ENCODE measurements around the gene KRT24. TPM values are rescaled to one million over a fixed set of nuclear protein-coding genes. Genes with fewer than 3 reads are reported as not detected.

The KRT24 gene
- total and polyA plus RNA-seq, 2 donors (not counting 3 experiments of a cell fraction or from before 2014, with no cell fraction given) = not detected

DNA sequence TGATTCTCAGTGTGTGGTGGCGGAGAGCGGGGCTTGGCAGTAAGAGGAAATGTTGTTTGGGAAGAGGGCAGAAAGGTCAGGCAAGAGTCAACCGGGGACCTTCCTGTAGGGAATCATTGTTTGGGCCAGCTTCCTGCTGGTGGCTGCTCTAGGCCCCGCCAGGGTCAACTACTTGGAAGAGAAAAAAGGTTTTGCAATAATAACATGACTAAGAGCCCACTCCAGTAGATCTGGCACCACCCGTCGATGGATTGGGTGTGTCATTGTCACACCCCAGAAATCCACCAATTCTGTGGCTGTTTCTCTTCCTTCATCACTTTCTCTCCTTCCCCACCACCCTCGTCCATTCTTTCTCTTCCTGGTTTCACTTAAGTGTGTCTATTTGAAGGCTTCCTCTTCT lies 4.2 kb upstream of the KRT24 start:
- H4K20me1 ChIP-seq (replicated peaks; ENCODE audit: control insufficient read depth, extremely low read depth, insufficient read depth, low read length) = no peaks in the 10 kb centered on the region
- H3K79me2 ChIP-seq (ENCODE audit: control insufficient read depth, insufficient read depth, low read length) = no peaks in the 10 kb centered on the region
- no peaks in the 10 kb centered on the region for H3K9me3 ChIP-seq (replicated peaks; ENCODE audit: control insufficient read depth, insufficient read depth, low read length)
- intact Hi-C loops (cut with micrococcal nuclease) = loop anchor here (5.0 kb wide), 2 partner anchors 45 to 80 kb away; no protein-coding TSS in a partner anchor
- H2AFZ ChIP-seq (ENCODE audit: low read depth, low read length) = peak overlapping the region; percentile 41
- H3K4me1 ChIP-seq (ENCODE audit: control insufficient read depth, extremely low read depth, insufficient read depth, low read length) = peaks cover 12% of the 10 kb centered on the region
- no TSS peak for BruUV-seq (replicated peaks)
- H3K4me2 ChIP-seq (ENCODE audit: insufficient read depth, low read length) = peak overlapping the region; percentile 21
- DNase-seq (ENCODE audit: low read depth, low spot score) (peak; percentile 85), FAIRE-seq (peak; percentile 89)
- H3K36me3 ChIP-seq (ENCODE audit: control insufficient read depth in 2 of 2, extremely low read depth in 1 of 2, insufficient read depth in 2 of 2, low read length in 2 of 2) = no peaks in the 10 kb centered on the region
- dilution Hi-C loops (cut with MboI; ENCODE audit: extremely low pct_ligation_motif_present, low sequenced_read_pairs) = no loop called here
- H3K27me3 ChIP-seq (ENCODE audit: control insufficient read depth in 2 of 2, insufficient read depth in 2 of 2, low read length in 2 of 2) = peaks cover 4 to 10% of the 10 kb centered on the region in 2 experiments
- ChIA-PET POLR2A (no interaction called here), CTCF (no interaction called here)
- H3K4me3 ChIP-seq (replicated peaks in 1 of 3; ENCODE audit: insufficient read depth in 1 of 3, low read depth in 1 of 3, low read length in 3 of 3) = no peak overlapping the region
- TF ChIP-seq, protein P1, sequence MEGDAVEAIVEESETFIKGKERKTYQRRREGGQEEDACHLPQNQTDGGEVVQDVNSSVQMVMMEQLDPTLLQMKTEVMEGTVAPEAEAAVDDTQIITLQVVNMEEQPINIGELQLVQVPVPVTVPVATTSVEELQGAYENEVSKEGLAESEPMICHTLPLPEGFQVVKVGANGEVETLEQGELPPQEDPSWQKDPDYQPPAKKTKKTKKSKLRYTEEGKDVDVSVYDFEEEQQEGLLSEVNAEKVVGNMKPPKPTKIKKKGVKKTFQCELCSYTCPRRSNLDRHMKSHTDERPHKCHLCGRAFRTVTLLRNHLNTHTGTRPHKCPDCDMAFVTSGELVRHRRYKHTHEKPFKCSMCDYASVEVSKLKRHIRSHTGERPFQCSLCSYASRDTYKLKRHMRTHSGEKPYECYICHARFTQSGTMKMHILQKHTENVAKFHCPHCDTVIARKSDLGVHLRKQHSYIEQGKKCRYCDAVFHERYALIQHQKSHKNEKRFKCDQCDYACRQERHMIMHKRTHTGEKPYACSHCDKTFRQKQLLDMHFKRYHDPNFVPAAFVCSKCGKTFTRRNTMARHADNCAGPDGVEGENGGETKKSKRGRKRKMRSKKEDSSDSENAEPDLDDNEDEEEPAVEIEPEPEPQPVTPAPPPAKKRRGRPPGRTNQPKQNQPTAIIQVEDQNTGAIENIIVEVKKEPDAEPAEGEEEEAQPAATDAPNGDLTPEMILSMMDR (IDR thresholded peaks at IDR 0.05; ENCODE audit: extremely low read depth in 1 of 2, insufficient read depth in 1 of 2, low read depth in 1 of 2, low read length in 2 of 2) = no peak
- TF ChIP-seq POLR2AphosphoS5 (IDR thresholded peaks at IDR 0.05; ENCODE audit: insufficient read depth, low read depth, low read length) (peak; percentile 14), POLR2A (IDR thresholded peaks at IDR 0.05; ENCODE audit: low read depth, low read length) (no peak), JUN (IDR thresholded peaks at IDR 0.05; ENCODE audit: borderline replicate concordance, insufficient read depth, insufficient read length, low read depth) (peak; percentile 29), FOS (IDR thresholded peaks at IDR 0.05; ENCODE audit: borderline replicate concordance, insufficient read depth, low read length) (peak; percentile 31)
- no peak overlapping the region for H3K9ac ChIP-seq (replicated peaks; ENCODE audit: extremely low read depth, insufficient read depth, low read length)
- no peak overlapping the region for H3K27ac ChIP-seq (ENCODE audit: insufficient read depth, low read depth, low read length)
- no peaks in the 10 kb centered on the region for H3K9me1 ChIP-seq (replicated peaks; ENCODE audit: control insufficient read depth, extremely low read depth, insufficient read depth, low read length)

DNA sequence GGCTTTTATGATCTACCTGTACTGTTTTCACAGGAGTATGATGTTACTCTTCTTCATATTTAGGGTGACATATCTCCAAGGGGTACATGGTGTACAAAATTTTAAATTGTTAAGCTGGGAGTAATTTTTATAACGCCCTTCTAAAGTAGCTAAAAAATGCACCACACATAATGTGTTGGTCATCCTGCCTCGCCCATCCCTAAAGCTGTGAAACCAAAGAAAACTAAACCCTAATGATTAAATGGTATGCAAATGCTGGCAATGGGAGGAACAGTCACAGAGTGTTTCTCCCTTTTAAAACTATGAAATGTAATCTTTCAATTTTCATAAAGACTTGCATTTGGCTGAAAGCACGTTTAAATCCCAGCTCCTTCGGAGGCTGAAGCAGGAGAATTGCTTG lies 2.0 kb upstream of the KRT24 start:
- no peak overlapping the region for H3K9ac ChIP-seq (replicated peaks; ENCODE audit: extremely low read depth, insufficient read depth, low read length)
- H3K9me3 ChIP-seq (replicated peaks; ENCODE audit: control insufficient read depth, insufficient read depth, low read length) = no peaks in the 10 kb centered on the region
- no peak overlapping the region for H3K4me2 ChIP-seq (ENCODE audit: insufficient read depth, low read length)
- POLR2A ChIA-PET = no interaction called here
- CTCF ChIA-PET = interaction anchor here (1.2 to 2.5 kb wide), 3 partner anchors 10 to 957 kb away, joined by 3 to 12 read pairs (median 4); no protein-coding TSS in a partner anchor
- no peaks in the 10 kb centered on the region for H3K79me2 ChIP-seq (ENCODE audit: control insufficient read depth, insufficient read depth, low read length)
- intact Hi-C loops (cut with micrococcal nuclease) (loop anchor here (5.0 kb wide), 2 partner anchors 43 to 82 kb away; no protein-coding TSS in a partner anchor), dilution Hi-C loops (cut with MboI; ENCODE audit: extremely low pct_ligation_motif_present, low sequenced_read_pairs) (no loop called here)
- no peak overlapping the region for H2AFZ ChIP-seq (ENCODE audit: low read depth, low read length)
- no peak for TF ChIP-seq FOS (IDR thresholded peaks at IDR 0.05; ENCODE audit: borderline replicate concordance, insufficient read depth, low read length)
- TF ChIP-seq, protein P1 (IDR thresholded peaks at IDR 0.05; ENCODE audit: extremely low read depth in 1 of 2, insufficient read depth in 1 of 2, low read depth in 1 of 2, low read length in 2 of 2) = no peak
- TF ChIP-seq, protein P2, sequence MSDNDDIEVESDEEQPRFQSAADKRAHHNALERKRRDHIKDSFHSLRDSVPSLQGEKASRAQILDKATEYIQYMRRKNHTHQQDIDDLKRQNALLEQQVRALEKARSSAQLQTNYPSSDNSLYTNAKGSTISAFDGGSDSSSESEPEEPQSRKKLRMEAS (IDR thresholded peaks at IDR 0.05; ENCODE audit: insufficient read depth, insufficient read length) = no peak
- TF ChIP-seq JUN (IDR thresholded peaks at IDR 0.05; ENCODE audit: borderline replicate concordance, insufficient read depth, insufficient read length, low read depth) = no peak
- TF ChIP-seq POLR2A (IDR thresholded peaks at IDR 0.05; ENCODE audit: low read depth, low read length) = no peak
- TF ChIP-seq POLR2AphosphoS5 (IDR thresholded peaks at IDR 0.05; ENCODE audit: insufficient read depth, low read depth, low read length) = no peak
- TF ChIP-seq EZH2 (IDR thresholded peaks at IDR 0.05; ENCODE audit: borderline replicate concordance, low read depth, low read length, severe bottlenecking) = no peak
- TF ChIP-seq MYC (IDR thresholded peaks at IDR 0.05; ENCODE audit: low read depth, low read length) = no peak
- TF ChIP-seq GATA2 (IDR thresholded peaks at IDR 0.05; ENCODE audit: insufficient read depth, insufficient read length, low read depth, low read length) = no peak
- FAIRE-seq (no peak), DNase-seq (ENCODE audit: low read depth, low spot score) (no peak)
- BruUV-seq (replicated peaks) = no TSS peak
- peaks cover 12% of the 10 kb centered on the region for H3K4me1 ChIP-seq (ENCODE audit: control insufficient read depth, extremely low read depth, insufficient read depth, low read length)
- H3K4me3 ChIP-seq (replicated peaks in 1 of 3; ENCODE audit: insufficient read depth in 1 of 3, low read depth in 1 of 3, low read length in 3 of 3) = no peak overlapping the region
- H4K20me1 ChIP-seq (replicated peaks; ENCODE audit: control insufficient read depth, extremely low read depth, insufficient read depth, low read length) = no peaks in the 10 kb centered on the region
- H3K9me1 ChIP-seq (replicated peaks; ENCODE audit: control insufficient read depth, extremely low read depth, insufficient read depth, low read length) = no peaks in the 10 kb centered on the region
- no peak overlapping the region for H3K27ac ChIP-seq (ENCODE audit: insufficient read depth, low read depth, low read length)
- peaks cover 3 to 10% of the 10 kb centered on the region in 2 experiments for H3K27me3 ChIP-seq (ENCODE audit: control insufficient read depth in 2 of 2, insufficient read depth in 2 of 2, low read length in 2 of 2)
- H3K36me3 ChIP-seq (ENCODE audit: control insufficient read depth in 2 of 2, extremely low read depth in 1 of 2, insufficient read depth in 2 of 2, low read length in 2 of 2) = no peaks in the 10 kb centered on the region

All from endothelial cell of umbilical vein (primary cell).